Fibroblast of lung (primary cell): Measurements from ENCODE around the gene ITGA8. TPM values are rescaled to one million over a fixed set of nuclear protein-coding genes. Genes with fewer than 3 reads are reported as not detected.
A peak's percentile ranks its signal among the peaks of the same experiment; 100 is the strongest.

Experiments
- DNase-seq, 2 donors: peaks; one replicate each; pipeline versions ENCODE4 v3.0.0 to v3.0.0-alpha.2; 2010; ENCODE audit warnings: low read depth in 2 of 2
- H2AFZ ChIP-seq: 2 replicates; pipeline ENCODE4 v1.5.1; 2012; ENCODE audit warnings: low read length, control low read depth, inconsistent platforms
- H3K27ac ChIP-seq: 2 replicates; pipeline ENCODE4 v1.5.1; 2011; ENCODE audit warnings: low read length, control low read depth; ENCODE audit not compliant: insufficient read depth
- H3K27me3 ChIP-seq: 2 replicates; pipeline ENCODE4 v1.5.1; 2011; ENCODE audit warnings: mild to moderate bottlenecking, low read length; ENCODE audit not compliant: control insufficient read depth, insufficient read depth
- H3K36me3 ChIP-seq: 2 replicates; pipeline ENCODE4 v1.5.1; 2011; ENCODE audit warnings: low read length; ENCODE audit not compliant: control insufficient read depth, insufficient read depth
- H3K4me1 ChIP-seq: 2 replicates; pipeline ENCODE4 v1.5.1; 2011; ENCODE audit warnings: low read length; ENCODE audit not compliant: control insufficient read depth, insufficient read depth; ENCODE audit errors: extremely low read depth
- H3K4me2 ChIP-seq: 2 replicates; pipeline ENCODE4 v1.5.1; 2011; ENCODE audit warnings: low read length, control low read depth; ENCODE audit not compliant: insufficient read depth; ENCODE audit errors: extremely low read depth
- H3K4me3 ChIP-seq, 4 experiments: fragments of 200-600 bp in 1 of 4; sonication (generic) in 1 of 4; replicated peaks in 1 of 4; 2 replicates each; pipeline ENCODE4 v1.5.1; 2011 to 2016; ENCODE audit warnings: low read length in 4 of 4, low read depth in 3 of 4, mild to moderate bottlenecking in 3 of 4, control low read depth in 2 of 4, inconsistent platforms in 1 of 4, mixed read lengths in 1 of 4; ENCODE audit not compliant: insufficient read depth in 1 of 4; ENCODE audit errors: control extremely low read depth in 1 of 4
- H3K79me2 ChIP-seq: 2 replicates; pipeline ENCODE4 v1.5.1; 2012; ENCODE audit warnings: mild to moderate bottlenecking, low read length, inconsistent platforms; ENCODE audit not compliant: control insufficient read depth, insufficient read depth
- H3K9ac ChIP-seq: 2 replicates; pipeline ENCODE4 v1.5.1; 2011; ENCODE audit warnings: mild to moderate bottlenecking, low read length, control low read depth; ENCODE audit not compliant: insufficient read depth
- H3K9me3 ChIP-seq: 2 replicates; pipeline ENCODE4 v1.5.1; 2012; ENCODE audit warnings: low read depth, low read length; ENCODE audit not compliant: control insufficient read depth, insufficient read depth
- H4K20me1 ChIP-seq: 2 replicates; pipeline ENCODE4 v1.5.1; 2011; ENCODE audit warnings: low read length; ENCODE audit not compliant: control insufficient read depth, insufficient read depth; ENCODE audit errors: extremely low read depth
- EZH2 ChIP-seq: IDR thresholded peaks from 2 replicates; pipeline ENCODE4 v1.5.1; 2012; ENCODE audit warnings: low read length, control low read depth, mild to moderate bottlenecking; ENCODE audit errors: missing control alignments
- polyA plus RNA-seq, 2 donors: library from polyadenylated mRNA; depleted of rRNA in 1 of 2; stranded (reverse) in 1 of 2; unstranded in 1 of 2; fragments of >200 nt; gene quantifications; 2 replicates each; pipeline ENCODE4 v1.2.1, GENCODE V29; 2011 to 2012; ENCODE audit warnings: missing spikeins in 1 of 2
- total RNA-seq: library from RNA; depleted of rRNA; stranded (reverse); fragments of >200 nt; gene quantifications from 2 replicates; pipeline ENCODE4 v1.2.1, GENCODE V29; 2014
- TF ChIP-seq, protein P1 (sequence below), 2 donors: IDR thresholded peaks in 1 of 2; conservative IDR thresholded peaks in 1 of 2; 1 replicate in 1 of 2; 2 replicates in 1 of 2; pipeline ENCODE4 v1.5.1; 2011 to 2012; ENCODE audit warnings: low read length in 2 of 2, control low read depth in 1 of 2, inconsistent platforms in 1 of 2, low read depth in 1 of 2, mild to moderate bottlenecking in 1 of 2

The ITGA8 gene
- total and polyA plus RNA-seq, 2 donors (not counting 1 experiment from before 2014, with no cell fraction given), result 0.62 to 0.99 TPM

GRCh38 chr10:15485684-15486316, 233.9 kb downstream of the ITGA8 start:
- DNase-seq, result peak; percentile 32 to 96
- Histone ChIP-seq H3K79me2 (no peaks in the 10 kb centered on the region), H4K20me1 (no peaks in the 10 kb centered on the region), H3K27ac (no peak overlapping the region), H3K9me3 (no peaks in the 10 kb centered on the region), H2AFZ (no peak overlapping the region), H3K9ac (no peak overlapping the region), H3K4me1 (peaks cover 4% of the 10 kb centered on the region), H3K4me3 (no peak overlapping the region), H3K36me3 (no peaks in the 10 kb centered on the region), H3K4me2 (no peak overlapping the region), H3K27me3 (no peaks in the 10 kb centered on the region)
- TF ChIP-seq, protein P1, sequence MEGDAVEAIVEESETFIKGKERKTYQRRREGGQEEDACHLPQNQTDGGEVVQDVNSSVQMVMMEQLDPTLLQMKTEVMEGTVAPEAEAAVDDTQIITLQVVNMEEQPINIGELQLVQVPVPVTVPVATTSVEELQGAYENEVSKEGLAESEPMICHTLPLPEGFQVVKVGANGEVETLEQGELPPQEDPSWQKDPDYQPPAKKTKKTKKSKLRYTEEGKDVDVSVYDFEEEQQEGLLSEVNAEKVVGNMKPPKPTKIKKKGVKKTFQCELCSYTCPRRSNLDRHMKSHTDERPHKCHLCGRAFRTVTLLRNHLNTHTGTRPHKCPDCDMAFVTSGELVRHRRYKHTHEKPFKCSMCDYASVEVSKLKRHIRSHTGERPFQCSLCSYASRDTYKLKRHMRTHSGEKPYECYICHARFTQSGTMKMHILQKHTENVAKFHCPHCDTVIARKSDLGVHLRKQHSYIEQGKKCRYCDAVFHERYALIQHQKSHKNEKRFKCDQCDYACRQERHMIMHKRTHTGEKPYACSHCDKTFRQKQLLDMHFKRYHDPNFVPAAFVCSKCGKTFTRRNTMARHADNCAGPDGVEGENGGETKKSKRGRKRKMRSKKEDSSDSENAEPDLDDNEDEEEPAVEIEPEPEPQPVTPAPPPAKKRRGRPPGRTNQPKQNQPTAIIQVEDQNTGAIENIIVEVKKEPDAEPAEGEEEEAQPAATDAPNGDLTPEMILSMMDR (conservative IDR thresholded peaks at IDR 0.05 in 1 of 2, IDR thresholded peaks at IDR 0.05 in 1 of 2; ENCODE audit: low read depth in 1 of 2, low read length in 2 of 2), result no peak
- no peak for TF ChIP-seq EZH2

DNA sequence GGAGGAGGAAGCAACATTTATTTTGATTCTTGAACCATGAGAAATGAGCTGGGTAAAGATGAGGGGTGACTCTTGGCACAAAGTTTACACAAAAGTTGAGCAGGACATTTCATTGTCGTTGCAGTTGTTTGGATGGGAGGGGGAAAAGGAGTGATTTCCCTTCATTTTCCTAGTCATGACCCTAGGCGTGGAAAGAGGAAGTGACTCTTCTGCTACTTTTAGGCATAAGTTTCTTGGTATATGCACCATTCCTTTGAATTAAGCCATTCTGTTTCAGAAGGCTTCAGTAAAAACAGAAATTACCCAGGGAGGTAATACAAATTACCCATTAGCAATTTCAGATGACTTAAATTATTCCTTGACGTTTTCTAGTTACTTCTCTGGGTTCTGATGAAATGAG, 234.7 kb downstream of the ITGA8 start:
- DNase-seq, result no peak
- TF ChIP-seq, protein P1 (conservative IDR thresholded peaks at IDR 0.05 in 1 of 2, IDR thresholded peaks at IDR 0.05 in 1 of 2; ENCODE audit: low read depth in 1 of 2, low read length in 2 of 2), result no peak
- no peak for TF ChIP-seq EZH2
- H4K20me1 ChIP-seq, result no peaks in the 10 kb centered on the region

GRCh38 chr10:15484128-15484527, 235.6 kb downstream of the ITGA8 start:
- H3K9me3 ChIP-seq, result no peaks in the 10 kb centered on the region
- no peak overlapping the region for H3K4me3 ChIP-seq
- TF ChIP-seq EZH2, result no peak
- TF ChIP-seq, protein P1 (conservative IDR thresholded peaks at IDR 0.05 in 1 of 2, IDR thresholded peaks at IDR 0.05 in 1 of 2; ENCODE audit: low read depth in 1 of 2, low read length in 2 of 2), result no peak
- no peak overlapping the region for H3K9ac ChIP-seq
- no peak overlapping the region for H3K4me2 ChIP-seq
- no peak for DNase-seq
- no peak overlapping the region for H3K27ac ChIP-seq
- H4K20me1 ChIP-seq, result no peaks in the 10 kb centered on the region
- no peak overlapping the region for H2AFZ ChIP-seq
- H3K27me3 ChIP-seq, result no peaks in the 10 kb centered on the region
- H3K4me1 ChIP-seq, result peaks cover 4% of the 10 kb centered on the region
- no peaks in the 10 kb centered on the region for H3K79me2 ChIP-seq
- H3K36me3 ChIP-seq, result no peaks in the 10 kb centered on the region

More for the DNA sequence above, 234.7 kb downstream of the ITGA8 start:
- Histone ChIP-seq H3K4me1 (peaks cover 4% of the 10 kb centered on the region), H3K4me2 (no peak overlapping the region), H3K4me3 (no peak overlapping the region), H3K9ac (no peak overlapping the region), H3K79me2 (no peaks in the 10 kb centered on the region), H3K9me3 (no peaks in the 10 kb centered on the region), H2AFZ (no peak overlapping the region), H3K36me3 (no peaks in the 10 kb centered on the region), H3K27ac (no peak overlapping the region), H3K27me3 (no peaks in the 10 kb centered on the region)
